HepG2 (cell line): Measurements from ENCODE around the gene PLPPR3. TPM values are rescaled to one million over a fixed set of nuclear protein-coding genes. Genes with fewer than 3 reads are reported as not detected.
A peak's percentile ranks its signal among the peaks of the same experiment; 100 is the strongest.

Source experiments
- ATAC-seq: fragments of 200-7000 bp; cut with Tn5 transposase; 3 replicates; pipeline ENCODE4 v1.9.1; 2020; ENCODE audit warnings: mild to moderate bottlenecking, moderate library complexity
- BruUV-seq: library from RNA; stranded (reverse); fragments of 400-500 nt; replicated peaks from 2 replicates; lab custom pipeline; 2021; lab: Mats Ljungman, UMichigan
- CTCF ChIA-PET: fragments of 300-600 bp; formaldehyde crosslinking; extraction: SDS; loops from one replicate; lab custom pipeline; 2021; ENCODE audit warnings: low total read pairs, inconsistent platforms, low intra/inter-chr PET ratio; lab: Yijun Ruan, JAX
- POLR2A ChIA-PET: fragments of 350-600 bp; sonication (Branson Sonifier 250); formaldehyde crosslinking; loops from one replicate; lab custom pipeline; 2020; ENCODE audit warnings: antibody characterized with exemption, inconsistent platforms; lab: Yijun Ruan, JAX
- DNase-seq: peaks from one replicate; pipeline ENCODE4 v3.0.0-alpha.2; 2015; ENCODE audit warnings: low spot score
- FAIRE-seq: peaks from 3 replicates; lab custom pipeline; 2011; peaks lifted over from hg19 to GRCh38; lab: Jason Lieb, UNC
- H2AFZ ChIP-seq: one replicate; pipeline ENCODE4 v1.6.1; 2011; ENCODE audit warnings: low read length, inconsistent platforms
- H3K27ac ChIP-seq: fragments of 300-600 bp; 3 replicates; pipeline ENCODE4 v1.8.0; 2011; ENCODE audit warnings: mixed run types, mild to moderate bottlenecking, mixed read lengths, low read length, inconsistent platforms; ENCODE audit not compliant: insufficient read depth; ENCODE audit errors: extremely low read length
- H3K27me3 ChIP-seq, 2 experiments: fragments of 200-600 bp in 1 of 2; 2 replicates in 1 of 2; 3 replicates in 1 of 2; pipeline versions ENCODE4 v1.6.0 to v1.8.0; 2011; ENCODE audit warnings: low read length in 2 of 2, mild to moderate bottlenecking in 2 of 2, moderate library complexity in 2 of 2, inconsistent platforms in 1 of 2; ENCODE audit not compliant: insufficient read depth in 2 of 2, control insufficient read depth in 1 of 2
- H3K36me3 ChIP-seq, 2 experiments: fragments of 200-600 bp in 1 of 2; replicated peaks in 1 of 2; 2 replicates in 1 of 2; 3 replicates in 1 of 2; pipeline versions ENCODE4 v1.5.1 to v1.8.0; 2011; ENCODE audit warnings: low read length in 2 of 2, inconsistent platforms in 1 of 2; ENCODE audit not compliant: insufficient read depth in 2 of 2, control insufficient read depth in 1 of 2
- H3K4me1 ChIP-seq: 2 replicates; pipeline ENCODE4 v1.5.1; 2012; ENCODE audit warnings: low read length, inconsistent platforms; ENCODE audit not compliant: insufficient read depth
- H3K4me2 ChIP-seq: 2 replicates; pipeline ENCODE4 v1.6.0; 2011; ENCODE audit warnings: low read depth, low read length, inconsistent platforms
- H3K4me3 ChIP-seq, 3 experiments: fragments of 200-600 bp in 1 of 3; sonication (generic), shearing (Covaris generic) in 1 of 3; replicated peaks in 1 of 3; 2 replicates each; pipeline ENCODE4 v1.5.1; 2011 to 2016; ENCODE audit warnings: low read length in 3 of 3, inconsistent platforms in 2 of 3, low read depth in 2 of 3, mild to moderate bottlenecking in 2 of 3, control low read depth in 1 of 3, mixed read lengths in 1 of 3; ENCODE audit not compliant: insufficient read depth in 1 of 3
- H3K79me2 ChIP-seq: one replicate; pipeline ENCODE4 v1.6.1; 2011; ENCODE audit warnings: low read length, inconsistent platforms; ENCODE audit not compliant: insufficient read depth
- H3K9ac ChIP-seq: 2 replicates; pipeline ENCODE4 v1.6.0; 2011; ENCODE audit warnings: mild to moderate bottlenecking, low read depth, low read length, inconsistent platforms; ENCODE audit not compliant: insufficient read depth
- H3K9me3 ChIP-seq: 2 replicates; pipeline ENCODE4 v1.5.1; 2012; ENCODE audit warnings: mild to moderate bottlenecking, low read length
- H4K20me1 ChIP-seq: 2 replicates; pipeline ENCODE4 v1.6.0; 2011; ENCODE audit warnings: inconsistent platforms, mild to moderate bottlenecking, low read length, moderate library complexity; ENCODE audit not compliant: insufficient read depth
- CEBPB ChIP-seq: IDR thresholded peaks from 2 replicates; pipeline ENCODE4 v1.6.1; 2011; ENCODE audit warnings: low read depth, low read length, improper control_type of control experiment, borderline replicate concordance
- FOXK2 ChIP-seq: fragments of 450-650 bp; IDR thresholded peaks from 2 replicates; pipeline ENCODE4 v1.6.1; 2016
- GATAD1 ChIP-seq: IDR thresholded peaks from 2 replicates; pipeline ENCODE4 v1.6.1; 2016; ENCODE audit warnings: missing genetic modification reagents, missing compliant biosample characterization
- KDM2A ChIP-seq: sonication (generic); formaldehyde crosslinking; IDR thresholded peaks from 2 replicates; pipeline ENCODE4 v1.4.0; 2020; ENCODE audit warnings: low read depth, missing genetic modification reagents, borderline replicate concordance
- NFIC ChIP-seq: IDR thresholded peaks from 2 replicates; pipeline ENCODE4 v1.6.1; 2012; ENCODE audit warnings: mild to moderate bottlenecking, low read length, inconsistent platforms
- RXRA ChIP-seq: sonication (generic); formaldehyde crosslinking; IDR thresholded peaks from 2 replicates; pipeline ENCODE4 v1.5.1; 2020; ENCODE audit warnings: missing genetic modification reagents
- RXRB ChIP-seq: IDR thresholded peaks from 2 replicates; pipeline ENCODE4 v1.6.1; 2016; ENCODE audit warnings: borderline replicate concordance, missing genetic modification reagents, missing compliant biosample characterization
- SALL1 ChIP-seq: sonication (generic); formaldehyde crosslinking; IDR thresholded peaks from 2 replicates; pipeline ENCODE4 v1.8.0; 2022; ENCODE audit warnings: mild to moderate bottlenecking, missing genetic modification reagents
- SETDB1 ChIP-seq: sonication (generic); formaldehyde crosslinking; IDR thresholded peaks from 2 replicates; pipeline ENCODE4 v1.5.1; 2020; ENCODE audit warnings: missing genetic modification reagents, mild to moderate bottlenecking, borderline replicate concordance
- SIN3A ChIP-seq: IDR thresholded peaks from 2 replicates; pipeline ENCODE4 v1.6.1; 2011; ENCODE audit warnings: low read depth, mild to moderate bottlenecking, control low read depth, low read length, borderline replicate concordance
- SMARCC2 ChIP-seq: fragments of 450-650 bp; IDR thresholded peaks from 2 replicates; pipeline ENCODE4 v1.6.1; 2017; ENCODE audit warnings: antibody characterized with exemption, mild to moderate bottlenecking
- SNRNP70 ChIP-seq: fragments of 200-400 bp; formaldehyde crosslinking; IDR thresholded peaks from 2 replicates; pipeline ENCODE4 v1.6.1; 2017; ENCODE audit warnings: mild to moderate bottlenecking, low read depth, low read length, moderate library complexity
- SRSF1 ChIP-seq: fragments of 200-400 bp; formaldehyde crosslinking; optimal IDR thresholded peaks from 2 replicates; pipeline ENCODE3; 2017; ENCODE audit warnings: mild to moderate bottlenecking, low read depth, low read length, moderate library complexity
- TBP ChIP-seq: sonication (generic); formaldehyde crosslinking; IDR thresholded peaks from 2 replicates; pipeline ENCODE4 v1.5.0; 2020; ENCODE audit warnings: missing genetic modification reagents
- ZKSCAN8 ChIP-seq: IDR thresholded peaks from 2 replicates; pipeline ENCODE4 v1.6.1; 2016; ENCODE audit warnings: borderline replicate concordance, missing genetic modification reagents, missing compliant biosample characterization
- ZMYM3 ChIP-seq: sonication (generic); formaldehyde crosslinking; IDR thresholded peaks from 2 replicates; pipeline ENCODE4 v1.5.1; 2020; ENCODE audit warnings: mild to moderate bottlenecking, missing genetic modification reagents
- ZNF263 ChIP-seq: sonication (generic); formaldehyde crosslinking; IDR thresholded peaks from 2 replicates; pipeline ENCODE4 v1.4.0; 2020; ENCODE audit warnings: missing genetic modification reagents
- ZNF274 ChIP-seq: sonication (generic); formaldehyde crosslinking; IDR thresholded peaks from 2 replicates; pipeline ENCODE4 v1.5.1; 2020; ENCODE audit warnings: mild to moderate bottlenecking, missing genetic modification reagents
- ZNF768 ChIP-seq: sonication (generic); formaldehyde crosslinking; IDR thresholded peaks from 2 replicates; pipeline ENCODE4 v1.4.0; 2020; ENCODE audit warnings: missing genetic modification reagents
- WGBS: methylation state at CpG from one replicate; pipeline ENCODE4 v1.1.6; 2017; ENCODE audit warnings: low lambda C conversion rate; 5-methylcytosine and 5-hydroxymethylcytosine counted together
- in situ Hi-C: cut with HindIII; loops from 2 replicates; pipeline ENCODE4 v1.10.0; 2017; ENCODE audit warnings: low pct_unique_long_range_greater_than_20kb; ENCODE audit not compliant: extremely low pct_ligation_motif_present
- intact Hi-C: fragments of 100-400 bp; cut with micrococcal nuclease; formaldehyde crosslinking; loops from one replicate; pipeline ENCODE4 v1.10.0; 2022; ENCODE audit not compliant: unreplicated experiment
- polyA plus RNA-seq, 8 experiments: library from polyadenylated mRNA; depleted of rRNA in 3 of 8; stranded (reverse) in 7 of 8; unstranded in 1 of 8; fragments of >200 nt; fragmentation: Illumina TruSeq in 4 of 8; extraction: Trizol in 4 of 8; gene quantifications; 2 replicates each; pipeline versions ENCODE4 v1.2.1 to v1.2.3, GENCODE V29; 2011 to 2016; ENCODE audit warnings: low read depth in 4 of 8, missing spikeins in 1 of 8, mixed read lengths in 1 of 8; ENCODE audit not compliant: insufficient read depth in 1 of 8
- total RNA-seq, 5 experiments: library from RNA; depleted of rRNA; stranded (reverse); fragments of >200 nt; fragmentation: Illumina TruSeq; extraction: Trizol; gene quantifications; 2 replicates each; pipeline ENCODE4 v1.2.3, GENCODE V29; 2016; ENCODE audit warnings: low read depth in 1 of 5
- TF ChIP-seq, protein P1 (sequence below): sonication (generic); formaldehyde crosslinking; IDR thresholded peaks from 2 replicates; pipeline ENCODE4 v1.4.0; 2020; ENCODE audit warnings: missing genetic modification reagents, borderline replicate concordance
- TF ChIP-seq, protein P2 (sequence below): sonication (generic); formaldehyde crosslinking; IDR thresholded peaks from 2 replicates; pipeline ENCODE4 v1.4.0; 2020; ENCODE audit warnings: mild to moderate bottlenecking, missing genetic modification reagents
- TF ChIP-seq, protein P3 (sequence below): sonication (generic); formaldehyde crosslinking; IDR thresholded peaks from 2 replicates; pipeline ENCODE4 v1.4.0; 2020; ENCODE audit warnings: missing genetic modification reagents

PLPPR3 gene
- total and polyA plus RNA-seq, 2 of the 13 experiments (the other 11 are each of a cell fraction or from before 2014, with no cell fraction given) = 0.07 to 0.16 TPM

DNA sequence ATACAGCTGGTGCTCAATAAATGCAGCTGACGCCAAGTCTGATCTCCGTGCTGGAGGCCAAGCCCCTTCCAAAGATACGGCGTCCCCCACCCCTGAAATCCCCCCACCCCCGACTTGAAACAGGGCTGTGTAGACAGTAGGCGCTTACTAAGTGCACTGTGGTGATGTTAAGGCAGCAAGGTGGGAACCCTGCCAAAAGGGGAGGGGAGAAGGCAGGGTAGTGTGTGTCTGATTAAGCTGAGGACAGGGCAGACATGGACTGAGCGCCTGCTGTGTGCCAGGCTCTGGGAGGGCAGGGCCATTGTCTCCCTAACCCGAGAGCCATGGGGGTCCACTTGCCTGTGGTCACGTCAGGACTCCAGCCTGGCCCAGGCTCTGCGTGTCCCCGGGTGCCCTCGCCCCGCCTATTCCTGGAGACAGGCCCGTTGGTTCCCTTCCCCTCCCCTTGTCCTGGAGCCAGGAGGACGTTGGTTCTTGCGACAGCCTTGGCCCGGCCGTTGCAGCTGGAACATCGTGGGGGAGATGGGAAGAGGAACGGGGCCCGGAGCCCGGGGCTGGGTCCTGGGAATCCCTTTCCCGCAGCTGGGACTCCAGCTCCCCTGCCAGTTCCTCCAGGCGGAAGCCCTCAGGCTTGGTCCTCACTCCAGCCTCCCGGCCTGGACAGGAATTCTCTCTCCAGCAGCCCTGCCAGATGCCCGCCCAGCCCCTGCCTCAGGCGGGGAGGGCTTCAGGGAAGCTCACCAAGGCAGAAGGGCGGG lies 28.6 kb upstream of the PLPPR3 start:
- WGBS = 15% methylated on average over 13 of the region's 28 CpGs
- POLR2A ChIA-PET = interaction anchor here (0.9 to 1.1 kb wide), 2 partner anchors 51 to 68 kb away, joined by 3 to 4 read pairs; no protein-coding TSS in a partner anchor
- ATAC-seq = peak; percentile 62
- CTCF ChIA-PET = no interaction called here
- no TSS peak for BruUV-seq
- H3K27ac ChIP-seq = no peak overlapping the region
- H3K79me2 ChIP-seq = no peaks in the 10 kb centered on the region
- no peaks in the 10 kb centered on the region for H3K9me3 ChIP-seq
- H3K36me3 ChIP-seq = no peaks in the 10 kb centered on the region
- no peak for FAIRE-seq
- no peak overlapping the region for H2AFZ ChIP-seq
- peak overlapping the region; percentile 54; the same call in 1 of the 2 replicates for H3K4me2 ChIP-seq
- peaks cover 21% of the 10 kb centered on the region; the same call in 1 of the 2 replicates for H3K4me1 ChIP-seq
- H3K27me3 ChIP-seq = peaks cover 10 to 49% of the 10 kb centered on the region in 2 experiments
- in situ Hi-C loops = loop anchor here (10.0 kb wide), 1 partner anchor 86 kb away; no protein-coding TSS in a partner anchor
- H4K20me1 ChIP-seq = no peaks in the 10 kb centered on the region
- intact Hi-C loops = no loop called here
- no peak overlapping the region for H3K9ac ChIP-seq
- DNase-seq = no peak
- peak overlapping the region in 1 of 3 experiments; percentile 24; a peak in 1 of 6 replicates for H3K4me3 ChIP-seq
- TF ChIP-seq ZMYM3 (CRISPR knock-in tag) (0 out of 2 replicates have a peak, but pooled peaks have one; percentile 34), ZNF768 (CRISPR knock-in tag) (0 out of 2 replicates have a peak, but pooled peaks have one; percentile 15), FOXK2 (no peak), SNRNP70 (no peak), SETDB1 (CRISPR knock-in tag) (no peak), ZNF263 (CRISPR knock-in tag) (no peak), GATAD1 (CRISPR knock-in tag) (no peak), SIN3A (no peak), ZKSCAN8 (CRISPR knock-in tag) (peak; percentile 99), SRSF1 (no peak), TBP (CRISPR knock-in tag) (no peak), ZNF274 (no peak), RXRB (CRISPR knock-in tag) (0 out of 2 replicates have a peak, but pooled peaks have one; percentile 25), RXRA (CRISPR knock-in tag) (peak; percentile 81), SMARCC2 (no peak), KDM2A (CRISPR knock-in tag) (no peak), NFIC (no peak), SALL1 (CRISPR knock-in tag) (0 out of 2 replicates have a peak, but pooled peaks have one; percentile 16), CEBPB (peak; percentile 39; the same call in 1 of the 2 replicates)
- TF ChIP-seq, protein P1, sequence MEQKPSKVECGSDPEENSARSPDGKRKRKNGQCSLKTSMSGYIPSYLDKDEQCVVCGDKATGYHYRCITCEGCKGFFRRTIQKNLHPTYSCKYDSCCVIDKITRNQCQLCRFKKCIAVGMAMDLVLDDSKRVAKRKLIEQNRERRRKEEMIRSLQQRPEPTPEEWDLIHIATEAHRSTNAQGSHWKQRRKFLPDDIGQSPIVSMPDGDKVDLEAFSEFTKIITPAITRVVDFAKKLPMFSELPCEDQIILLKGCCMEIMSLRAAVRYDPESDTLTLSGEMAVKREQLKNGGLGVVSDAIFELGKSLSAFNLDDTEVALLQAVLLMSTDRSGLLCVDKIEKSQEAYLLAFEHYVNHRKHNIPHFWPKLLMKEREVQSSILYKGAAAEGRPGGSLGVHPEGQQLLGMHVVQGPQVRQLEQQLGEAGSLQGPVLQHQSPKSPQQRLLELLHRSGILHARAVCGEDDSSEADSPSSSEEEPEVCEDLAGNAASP (CRISPR knock-in tag) = peak; percentile 80; the same call in 1 of the 2 replicates
- TF ChIP-seq, protein P2, sequence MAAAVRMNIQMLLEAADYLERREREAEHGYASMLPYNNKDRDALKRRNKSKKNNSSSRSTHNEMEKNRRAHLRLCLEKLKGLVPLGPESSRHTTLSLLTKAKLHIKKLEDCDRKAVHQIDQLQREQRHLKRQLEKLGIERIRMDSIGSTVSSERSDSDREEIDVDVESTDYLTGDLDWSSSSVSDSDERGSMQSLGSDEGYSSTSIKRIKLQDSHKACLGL (CRISPR knock-in tag) = no peak
- TF ChIP-seq, protein P3, sequence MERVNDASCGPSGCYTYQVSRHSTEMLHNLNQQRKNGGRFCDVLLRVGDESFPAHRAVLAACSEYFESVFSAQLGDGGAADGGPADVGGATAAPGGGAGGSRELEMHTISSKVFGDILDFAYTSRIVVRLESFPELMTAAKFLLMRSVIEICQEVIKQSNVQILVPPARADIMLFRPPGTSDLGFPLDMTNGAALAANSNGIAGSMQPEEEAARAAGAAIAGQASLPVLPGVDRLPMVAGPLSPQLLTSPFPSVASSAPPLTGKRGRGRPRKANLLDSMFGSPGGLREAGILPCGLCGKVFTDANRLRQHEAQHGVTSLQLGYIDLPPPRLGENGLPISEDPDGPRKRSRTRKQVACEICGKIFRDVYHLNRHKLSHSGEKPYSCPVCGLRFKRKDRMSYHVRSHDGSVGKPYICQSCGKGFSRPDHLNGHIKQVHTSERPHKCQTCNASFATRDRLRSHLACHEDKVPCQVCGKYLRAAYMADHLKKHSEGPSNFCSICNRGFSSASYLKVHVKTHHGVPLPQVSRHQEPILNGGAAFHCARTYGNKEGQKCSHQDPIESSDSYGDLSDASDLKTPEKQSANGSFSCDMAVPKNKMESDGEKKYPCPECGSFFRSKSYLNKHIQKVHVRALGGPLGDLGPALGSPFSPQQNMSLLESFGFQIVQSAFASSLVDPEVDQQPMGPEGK = 0 out of 2 replicates have a peak, but pooled peaks have one; percentile 18
